Activated T-helper 1 cell treated with anti-CD3 and anti-CD28 coated beads, Interleukin-2, amount 50 U/mL, for 16 hours (primary cell): ENCODE measurements around the gene CNIH2.

Experiments used
- DNase-seq, 2 donors: peaks; one replicate each; pipeline ENCODE4 v3.0.0-alpha.2; 2020; ENCODE audit warnings: low read depth in 1 of 2, low spot score in 1 of 2

The CNIH2 gene

DNA sequence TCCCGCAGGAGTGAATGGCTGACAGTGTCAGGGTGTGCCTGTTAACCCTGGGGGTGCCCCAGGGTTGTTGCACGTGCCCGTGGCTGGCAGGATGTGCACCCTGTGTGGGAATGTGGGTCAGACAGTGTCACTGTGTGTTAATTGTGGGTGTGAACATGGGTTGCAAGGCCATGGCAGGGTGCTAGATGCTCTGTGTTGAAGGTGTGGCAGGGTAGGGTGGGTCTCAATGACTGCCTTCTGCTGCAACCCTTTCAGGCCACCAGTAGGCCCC lies 50.0 kb downstream of the CNIH2 start:
- DNase-seq = no peak

DNA sequence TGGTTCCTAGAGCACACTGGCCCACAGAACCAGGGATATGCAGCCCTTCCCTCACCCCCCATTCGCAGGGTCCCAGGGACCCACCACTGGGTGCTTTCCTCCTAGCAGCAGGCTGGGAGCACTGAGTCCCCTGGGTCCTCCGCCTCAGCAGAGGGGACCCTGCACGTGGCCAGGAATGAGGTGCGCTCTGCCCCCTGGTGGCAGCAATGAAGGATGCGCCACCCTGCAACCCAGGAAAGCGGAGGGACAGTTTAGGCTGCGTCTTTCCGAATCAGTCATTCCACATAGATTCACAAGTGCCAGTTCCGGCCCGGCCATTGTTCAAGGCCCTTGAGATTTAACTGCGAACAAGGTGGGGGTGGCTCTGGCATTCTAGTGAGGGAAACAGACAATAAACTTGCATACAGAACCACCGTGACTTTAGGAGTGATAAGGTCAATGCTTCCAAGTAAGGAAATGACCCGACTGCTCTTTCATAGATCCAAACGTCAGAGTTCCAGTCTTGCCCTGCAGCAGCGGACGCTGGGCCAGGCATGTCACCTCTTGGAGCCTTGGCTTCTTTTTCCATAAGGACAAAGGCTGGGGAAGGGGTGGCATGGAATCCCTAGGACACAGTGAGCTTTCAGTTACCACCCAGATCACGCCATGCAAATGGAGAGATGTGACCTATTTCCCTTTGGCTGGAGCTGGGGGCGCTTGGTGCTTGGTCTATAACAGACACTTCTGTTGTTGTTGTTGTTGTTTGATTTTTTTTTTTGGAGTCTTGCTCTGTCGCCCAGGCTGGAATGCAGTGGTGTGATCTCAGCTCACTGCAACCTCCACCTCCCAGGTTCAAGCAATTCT lies 50.5 kb downstream of the CNIH2 start:
- DNase-seq = peak; percentile 65 to 74

DNA sequence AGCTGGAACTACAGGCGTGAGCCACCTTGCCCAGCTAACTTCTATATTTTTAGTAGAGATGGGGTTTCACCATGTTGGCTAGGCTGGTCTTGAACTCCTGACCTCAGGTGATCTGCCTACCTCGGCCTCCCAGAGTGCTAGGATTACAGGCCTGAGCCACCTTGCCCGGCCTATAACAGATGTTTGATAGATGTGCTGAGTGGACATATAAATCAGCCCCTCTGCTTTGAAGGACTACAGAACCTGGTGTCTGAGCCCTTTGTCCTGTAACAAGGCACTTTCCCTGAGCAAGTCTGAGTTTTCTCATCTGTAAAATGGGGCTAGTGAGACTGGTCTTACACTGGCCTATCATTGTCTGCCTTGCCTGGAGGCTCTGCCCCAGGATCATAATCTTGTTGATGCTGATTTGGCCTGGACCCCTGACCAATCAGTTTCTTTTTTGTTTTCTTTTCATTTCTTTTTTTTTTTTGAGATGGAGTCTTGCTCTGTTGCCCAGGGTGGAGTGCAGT lies 51.2 kb downstream of the CNIH2 start:
- no peak for DNase-seq

DNA sequence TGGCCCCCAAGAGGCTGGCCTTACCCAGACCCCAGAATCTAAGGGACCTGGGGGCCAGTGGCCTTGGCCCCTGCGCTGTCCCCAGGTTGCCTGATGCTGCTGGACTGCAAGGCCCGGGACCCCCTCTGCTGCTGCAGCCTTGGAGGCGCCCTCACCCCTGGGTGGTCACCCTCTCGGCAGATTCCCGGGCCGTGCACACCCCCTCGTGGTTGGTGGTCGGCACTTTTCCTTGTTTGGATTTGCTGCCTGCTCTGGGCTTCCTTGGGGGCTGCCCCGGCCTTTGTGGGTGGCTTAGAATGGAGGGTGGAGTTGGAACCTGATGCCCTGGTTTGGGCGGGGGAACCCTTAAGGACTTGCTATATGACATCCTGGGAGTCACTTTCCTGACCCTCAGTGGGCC lies 53.0 kb downstream of the CNIH2 start:
- DNase-seq = no peak

DNA sequence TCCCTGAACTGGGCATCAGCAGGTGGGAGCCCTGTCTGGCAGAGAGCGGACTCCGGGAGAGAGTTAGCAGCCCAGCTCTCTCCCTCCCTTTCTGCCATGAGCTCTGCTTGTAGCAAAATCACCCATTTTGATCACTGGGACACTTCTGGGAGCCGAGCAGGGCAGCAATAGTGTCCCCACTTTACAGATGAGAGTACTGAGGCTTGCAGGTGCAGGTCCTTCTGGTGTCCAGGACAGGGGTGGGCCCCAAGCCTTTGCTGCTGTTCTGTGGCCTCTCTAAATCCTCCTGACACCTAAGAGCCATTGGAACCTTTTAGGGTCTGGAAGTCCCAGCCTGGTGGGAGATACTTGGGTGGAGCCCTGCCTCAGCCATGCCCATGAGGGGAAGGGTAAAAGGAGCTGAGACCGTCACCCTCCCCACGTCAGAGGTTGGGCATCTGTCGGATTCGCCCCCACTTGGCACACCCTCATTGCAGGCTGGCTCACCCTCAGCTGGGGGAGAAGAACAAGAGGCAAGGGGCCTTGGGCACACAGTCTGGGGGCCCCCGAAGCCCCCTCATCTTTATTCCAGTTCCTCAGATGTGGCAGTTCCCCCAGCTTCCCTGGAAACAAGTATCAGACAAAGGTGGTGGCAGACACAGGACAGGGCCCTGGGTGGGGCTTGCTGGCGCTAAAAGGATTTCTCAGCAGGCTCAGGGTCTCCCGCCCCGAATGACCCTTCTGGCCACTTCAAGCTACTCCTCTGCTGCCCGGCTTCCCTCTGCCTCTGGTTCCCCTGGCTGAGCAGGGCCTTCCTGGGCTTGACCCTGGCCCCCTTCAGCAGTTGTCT lies 53.8 kb downstream of the CNIH2 start:
- no peak for DNase-seq

DNA sequence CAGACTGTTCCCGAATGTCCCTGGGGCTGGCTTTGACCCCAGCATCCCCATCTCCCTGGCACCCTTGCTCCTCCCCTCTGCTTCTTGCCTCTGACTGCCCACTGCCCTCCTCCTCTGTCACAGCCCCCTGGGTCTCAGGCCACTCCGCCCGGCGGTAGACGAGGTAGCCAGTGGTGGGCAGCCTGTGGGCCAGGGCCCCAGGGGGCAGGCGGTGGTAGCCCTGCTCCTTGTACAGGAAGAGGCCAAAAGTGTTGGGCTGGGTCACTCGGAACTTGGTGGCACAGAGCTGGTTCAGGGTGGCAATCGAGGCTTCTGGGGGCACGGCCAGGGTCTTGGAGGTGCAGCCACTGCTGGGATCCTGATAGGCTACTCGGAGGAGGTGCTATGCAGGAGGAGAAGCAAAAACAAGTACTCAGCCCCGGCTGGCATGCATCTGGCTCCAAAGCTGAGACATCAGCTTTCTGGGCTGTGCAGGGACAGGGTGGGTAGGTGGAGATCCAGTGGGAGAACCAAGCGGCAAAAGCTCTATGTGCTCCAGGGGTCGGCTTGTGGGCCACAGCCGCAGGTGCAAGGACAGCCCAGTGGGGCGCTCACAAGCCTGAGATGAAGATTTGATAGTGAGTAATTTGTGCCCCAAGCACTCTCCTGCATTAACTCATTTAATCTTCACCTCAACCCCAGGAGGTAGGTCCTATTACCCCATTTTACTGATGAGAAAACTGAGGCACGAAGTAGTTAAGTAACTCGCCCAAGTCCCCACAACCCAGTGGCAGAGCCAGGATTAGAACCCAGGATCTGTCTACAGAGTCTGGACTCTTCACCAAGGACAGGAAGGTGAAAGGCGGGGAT lies 54.6 kb downstream of the CNIH2 start:
- DNase-seq = no peak

DNA sequence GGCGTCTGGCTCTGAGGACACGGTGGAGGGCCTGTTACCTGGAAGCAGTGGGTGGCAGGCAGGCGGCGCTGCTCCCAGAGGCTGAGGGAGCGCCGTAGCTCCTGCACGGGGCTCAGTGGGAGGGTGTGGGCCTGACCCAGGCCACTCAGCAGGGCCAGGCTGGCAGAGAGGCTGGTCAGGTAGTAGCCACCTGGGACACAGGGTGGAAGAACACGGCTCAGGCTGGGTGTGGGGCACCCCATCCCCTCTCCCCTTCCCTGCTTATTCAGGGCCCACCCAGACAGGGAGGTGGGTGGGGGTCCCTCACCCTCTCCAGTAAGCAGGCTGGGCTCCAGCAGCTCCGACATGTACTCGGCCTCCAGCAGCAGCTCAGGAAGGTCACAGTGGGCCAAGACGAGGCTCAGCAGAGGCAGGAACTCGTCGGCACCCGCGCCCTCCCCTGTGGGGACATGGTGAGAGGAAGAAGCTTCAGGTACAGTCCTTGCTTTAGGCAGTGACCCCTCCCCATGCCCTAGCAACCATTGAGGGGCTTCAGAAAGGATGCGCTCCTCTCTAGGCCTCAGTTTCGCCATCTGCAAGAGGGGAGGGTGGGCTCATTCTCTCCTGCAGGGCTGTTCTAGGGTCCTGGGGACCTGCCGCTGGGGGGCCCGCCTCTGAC lies 55.4 kb downstream of the CNIH2 start:
- no peak for DNase-seq
